K562 treated with DMSO at 1 percent for 48 hours (cell line): Measurements from ENCODE around the gene RASA4. TPM values are rescaled to one million over a fixed set of nuclear protein-coding genes. Genes with fewer than 3 reads are reported as not detected.

ENCODE experiments used
- total RNA-seq: library from RNA; unstranded; fragments of 300-600 nt; gene quantifications from 2 replicates; pipeline ENCODE4 v1.2.3, GENCODE V29; 2022; ENCODE audit warnings: low replicate concordance; ENCODE audit errors: extremely low read depth

The RASA4 gene
- total RNA-seq, result not detected in 2 replicates

GRCh38 chr7:102616507-102617125, at the start of gene RASA4:
RASA4 (minus strand) TSS chr7:102616756; CDS start chr7:102616689, 67 bp downstream.

GRCh38 chr7:102649924-102650323, 33.4 kb upstream of the RASA4 start, which contains the start of gene SPDYE2B:
SPDYE2B (plus strand) TSS chr7:102650319; CDS start chr7:102652349, 2,030 bp downstream.

DNA sequence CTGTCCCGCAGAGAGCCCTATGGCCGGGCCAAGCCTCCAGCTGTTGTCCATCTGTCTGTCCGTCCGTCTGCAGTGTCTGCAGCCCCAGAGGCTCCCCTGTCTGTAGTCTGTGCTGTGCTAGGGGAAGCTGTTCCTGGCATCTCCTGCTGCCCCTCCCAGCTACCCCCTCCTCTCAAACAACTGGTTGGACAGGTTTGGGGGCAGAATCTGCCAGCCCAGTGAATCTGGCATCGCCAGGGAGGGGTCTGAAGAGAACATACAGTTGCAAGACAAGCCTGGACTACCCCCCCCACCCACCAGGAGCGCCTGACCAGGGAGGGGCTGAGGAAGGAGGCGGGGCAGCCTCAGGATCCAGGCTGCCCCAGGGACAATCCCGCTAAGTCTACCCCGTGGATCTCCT, 26.1 kb upstream of the RASA4 start, which contains the start of gene UPK3BL1:
Gene UPK3BL1 (minus strand): TSS at position 101 of the 400 bp plus-strand sequence. CDS start 50 bp downstream, at position 51.

DNA sequence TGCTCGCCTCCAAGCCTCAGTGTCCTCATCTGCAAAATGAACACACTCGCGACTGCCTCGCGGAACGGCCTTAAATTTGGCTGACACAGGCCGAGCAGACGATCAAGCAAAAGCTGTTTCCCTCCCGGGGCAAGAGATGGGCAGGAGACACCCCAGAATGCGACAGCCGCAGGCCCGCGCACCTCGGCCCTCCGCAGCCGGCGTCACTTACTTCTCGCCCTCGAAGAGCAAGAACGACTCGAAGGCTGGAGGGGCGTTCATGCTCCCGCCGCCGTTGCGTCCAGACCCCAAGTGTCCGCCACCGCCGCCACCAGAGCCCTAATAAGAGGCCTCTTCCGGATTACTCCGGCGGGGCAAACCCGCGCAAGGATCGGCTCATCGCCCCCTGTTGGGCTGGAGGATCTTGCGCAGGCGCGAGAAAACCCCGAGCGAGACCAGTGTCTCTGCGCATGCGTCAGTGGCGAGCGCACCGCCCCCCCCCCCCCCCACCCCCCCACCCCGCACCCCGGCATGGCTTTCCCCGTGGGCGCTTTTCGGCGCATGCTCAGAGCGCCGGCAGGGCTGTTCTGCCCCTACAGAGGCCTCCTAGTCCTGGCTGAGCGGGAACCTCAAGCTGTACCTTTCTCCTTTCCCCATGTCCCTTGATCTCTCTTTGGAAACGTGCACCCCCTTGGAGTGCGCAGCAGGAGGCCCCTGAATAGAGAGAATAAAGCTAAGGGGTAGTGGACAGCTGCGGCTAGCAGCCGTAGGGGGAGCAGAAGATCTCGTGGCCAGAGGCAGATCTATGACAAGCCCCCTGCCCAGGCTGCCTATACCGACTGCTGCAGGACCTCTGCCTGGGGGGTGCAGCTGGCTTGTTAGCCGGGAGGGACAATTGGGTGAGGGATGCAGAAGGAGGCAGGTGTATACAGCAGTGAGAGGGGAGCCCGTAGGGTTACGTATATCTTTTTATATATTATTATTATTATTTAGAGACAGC, 44.0 kb downstream of the RASA4 start, which contains the start of gene POLR2J3:
Gene POLR2J3 (minus strand): TSS at position 323 of the 979 bp plus-strand sequence. CDS start 62 bp downstream, at position 261.

GRCh38 chr7:102550808-102551422, 65.6 kb downstream of the RASA4 start, which contains the start of gene SPDYE2:
SPDYE2 (plus strand) TSS chr7:102551226; CDS start chr7:102553256, 2,030 bp downstream.

GRCh38 chr7:102543596-102543995, 73.0 kb downstream of the RASA4 start, which contains the start of gene UPK3BL2:
UPK3BL2 (minus strand) TSS chr7:102543696; CDS start chr7:102543636, 60 bp downstream.

Other genes starting within 250 kb of the RASA4 start
- gene PRKRIP1, start 220.4 kb downstream of the RASA4 start, total RNA-seq, result not detected in 2 replicates
- gene ORAI2, start 183.2 kb downstream of the RASA4 start, total RNA-seq, result not detected in 2 replicates
- not detected in 2 replicates for gene ALKBH4, start 151.9 kb downstream of the RASA4 start, total RNA-seq
- gene LRWD1, start 151.8 kb downstream of the RASA4 start, total RNA-seq, result not detected in 2 replicates
- gene POLR2J, start 137.8 kb downstream of the RASA4 start, total RNA-seq, result not detected in 2 replicates
- not detected in 2 replicates for gene RASA4B, start 99.0 kb downstream of the RASA4 start, total RNA-seq
- gene UPK3BL2, start 73.1 kb downstream of the RASA4 start, total RNA-seq, result not detected in 2 replicates
- not detected in 2 replicates for gene SPDYE2, start 65.5 kb downstream of the RASA4 start, total RNA-seq
- gene POLR2J3, start 44.2 kb downstream of the RASA4 start, total RNA-seq, result not detected in 2 replicates
- not detected in 2 replicates for gene UPK3BL1, start 26.0 kb upstream of the RASA4 start, total RNA-seq
- gene SPDYE2B, start 33.6 kb upstream of the RASA4 start, total RNA-seq, result not detected in 2 replicates
- gene POLR2J2, start 54.9 kb upstream of the RASA4 start, total RNA-seq, result not detected in 2 replicates
- gene FAM185A, start 132.2 kb upstream of the RASA4 start, total RNA-seq, result not detected in 2 replicates